COLO668 (cell line): Measurements from ENCODE around the gene PCLAF.
A peak's percentile ranks its signal among the peaks of the same experiment; 100 is the strongest.
"Not testable (repeated sequence)": the region's sequence is repeated elsewhere in the genome, so short reads cannot be mapped to it uniquely, and the experiment has no call there.

Experiments used
- DNase-seq: peaks from one replicate; lab custom pipeline; 2025; ENCODE audit not compliant: unreplicated experiment; lab: John Stamatoyannopoulos, UW

Gene PCLAF

GRCh38 chr15:64369078-64369607 is 12.1 kb downstream of the PCLAF start:
- DNase-seq = no peak

- DNase-seq = no peak
Measured at GRCh38 chr15:64361259-64361658, 20.0 kb downstream of the PCLAF start.

GRCh38 chr15:64356710-64357040 is 24.6 kb downstream of the PCLAF start:
- DNase-seq = no peak

- DNase-seq = peak; percentile 91
Measured at GRCh38 chr15:64355944-64356709, 25.1 kb downstream of the PCLAF start, which contains the start of gene CSNK1G1. TSS of gene CSNK1G1 (minus strand) at chr15:64356173. CDS start at chr15:64300499, 55,674 bp downstream.

GRCh38 chr15:64355348-64355943 is 25.8 kb downstream of the PCLAF start:
- peak; percentile 35 for DNase-seq

GRCh38 chr15:64354688-64355344 is 26.4 kb downstream of the PCLAF start:
- no peak for DNase-seq

GRCh38 chr15:64351265-64351664 is 30.0 kb downstream of the PCLAF start:
- no peak for DNase-seq

GRCh38 chr15:64349375-64349774 is 31.9 kb downstream of the PCLAF start:
- DNase-seq = no peak

GRCh38 chr15:64348455-64348854 is 32.8 kb downstream of the PCLAF start:
- DNase-seq = no peak

- DNase-seq = not testable (repeated sequence)
Measured at GRCh38 chr15:64346242-64346641, 35.0 kb downstream of the PCLAF start.

- DNase-seq = no peak
Measured at GRCh38 chr15:64344651-64345294, 36.5 kb downstream of the PCLAF start.

- DNase-seq = no peak
Measured at GRCh38 chr15:64343841-64344240, 37.4 kb downstream of the PCLAF start.

GRCh38 chr15:64343222-64343621 is 38.0 kb downstream of the PCLAF start:
- no peak for DNase-seq

GRCh38 chr15:64341961-64342360 is 39.3 kb downstream of the PCLAF start:
- no peak for DNase-seq

GRCh38 chr15:64340355-64340754 is 40.9 kb downstream of the PCLAF start:
- DNase-seq = no peak

- no peak for DNase-seq
Measured at GRCh38 chr15:64337761-64338160, 43.5 kb downstream of the PCLAF start.

- peak; percentile 8 for DNase-seq
Measured at GRCh38 chr15:64333986-64334929, 47.0 kb downstream of the PCLAF start.

GRCh38 chr15:64333516-64333915 is 47.7 kb downstream of the PCLAF start:
- DNase-seq = no peak

- DNase-seq = not testable (repeated sequence)
Measured at GRCh38 chr15:64331668-64332067, 49.6 kb downstream of the PCLAF start.

- DNase-seq = not testable (repeated sequence)
Measured at GRCh38 chr15:64326975-64327374, 54.3 kb downstream of the PCLAF start.
